Breast epithelium (tissue), 3 donors: ENCODE data around the gene KIF1B.

Experiments used
- POLR2AphosphoS5 ChIP-seq, 3 donors: sonication (generic); formaldehyde crosslinking; IDR thresholded peaks; one replicate each; pipeline ENCODE4 v1.6.1; 2017; ENCODE audit warnings: antibody characterized with exemption in 3 of 3
- TF ChIP-seq, protein P1 (sequence below), 3 donors: fragments of 450-650 bp; IDR thresholded peaks; one replicate each; pipeline ENCODE4 v1.5.1; 2016 to 2017; ENCODE audit warnings: antibody characterized with exemption in 3 of 3, mild to moderate bottlenecking in 3 of 3, moderate library complexity in 3 of 3

DNA sequence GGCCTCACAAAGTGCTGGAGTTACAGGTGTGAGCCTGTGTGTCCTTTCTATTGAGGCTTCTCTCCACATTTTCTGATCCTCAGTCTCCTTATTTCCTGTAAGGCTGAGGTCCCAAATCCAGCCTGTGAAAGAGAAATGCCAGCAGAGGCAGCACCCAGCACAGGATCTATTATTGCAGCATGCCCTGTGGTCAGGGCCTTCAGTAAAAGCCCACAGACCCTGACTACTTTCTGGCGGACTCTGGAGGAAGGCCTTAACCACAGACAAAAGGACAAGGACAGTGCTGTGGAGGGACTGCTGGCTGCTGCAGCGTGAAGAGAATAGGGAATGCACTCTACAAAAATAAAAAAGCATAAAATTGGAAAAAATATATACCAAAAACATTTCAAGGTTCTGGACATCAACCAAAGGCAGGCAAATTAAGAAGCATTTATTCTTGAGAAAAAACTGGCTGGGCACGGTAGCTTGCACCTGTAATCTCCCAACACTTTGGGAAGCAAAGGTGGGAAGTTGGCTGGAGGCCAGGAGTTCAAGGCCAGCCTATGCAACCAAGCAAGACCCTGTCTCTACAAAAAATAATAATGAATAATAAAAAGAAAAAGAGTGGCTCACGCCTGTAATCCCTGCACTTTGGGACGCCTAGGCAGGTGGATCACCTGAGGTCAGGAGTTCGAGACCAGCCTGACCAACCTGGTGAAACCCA, 179.1 kb downstream of the KIF1B start:
- TF ChIP-seq, protein P1, sequence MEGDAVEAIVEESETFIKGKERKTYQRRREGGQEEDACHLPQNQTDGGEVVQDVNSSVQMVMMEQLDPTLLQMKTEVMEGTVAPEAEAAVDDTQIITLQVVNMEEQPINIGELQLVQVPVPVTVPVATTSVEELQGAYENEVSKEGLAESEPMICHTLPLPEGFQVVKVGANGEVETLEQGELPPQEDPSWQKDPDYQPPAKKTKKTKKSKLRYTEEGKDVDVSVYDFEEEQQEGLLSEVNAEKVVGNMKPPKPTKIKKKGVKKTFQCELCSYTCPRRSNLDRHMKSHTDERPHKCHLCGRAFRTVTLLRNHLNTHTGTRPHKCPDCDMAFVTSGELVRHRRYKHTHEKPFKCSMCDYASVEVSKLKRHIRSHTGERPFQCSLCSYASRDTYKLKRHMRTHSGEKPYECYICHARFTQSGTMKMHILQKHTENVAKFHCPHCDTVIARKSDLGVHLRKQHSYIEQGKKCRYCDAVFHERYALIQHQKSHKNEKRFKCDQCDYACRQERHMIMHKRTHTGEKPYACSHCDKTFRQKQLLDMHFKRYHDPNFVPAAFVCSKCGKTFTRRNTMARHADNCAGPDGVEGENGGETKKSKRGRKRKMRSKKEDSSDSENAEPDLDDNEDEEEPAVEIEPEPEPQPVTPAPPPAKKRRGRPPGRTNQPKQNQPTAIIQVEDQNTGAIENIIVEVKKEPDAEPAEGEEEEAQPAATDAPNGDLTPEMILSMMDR (IDR thresholded peaks at IDR 0.05) = no peak
- TF ChIP-seq POLR2AphosphoS5 (IDR thresholded peaks at IDR 0.05) = no peak
